ENCODE results near the gene ADAMTS12. TPM values are rescaled to one million over a fixed set of nuclear protein-coding genes. Genes with fewer than 3 reads are reported as not detected.
"Not testable (repeated sequence)": the region's sequence is repeated elsewhere in the genome, so short reads cannot be mapped to it uniquely, and the experiment has no call there.

The ADAMTS12 gene
- total RNA-seq, 2 experiments from 2014 or later = not detected

GRCh38 chr5:33934176-33934575, 42.4 kb upstream of the ADAMTS12 start:
- CTCF ChIA-PET = interaction anchor here (0.7 to 3.2 kb wide), 15 partner anchors 11 to 512 kb away, joined by 3 to 31 read pairs (median 6); partner anchors contain the start of gene ADAMTS12
- no peaks in the 10 kb centered on the region for H3K36me3 Mint-ChIP-seq (ENCODE audit: low read depth)
- POLR2A ChIA-PET = no interaction called here
- no peak overlapping the region for H3K4me3 Mint-ChIP-seq
- H3K27ac Mint-ChIP-seq = no peak overlapping the region
- DNase-seq (no peak), ATAC-seq (no peak)
- H3K27me3 Mint-ChIP-seq (ENCODE audit: low read depth) = peaks cover 40% of the 10 kb centered on the region
- H3K9me3 Mint-ChIP-seq (ENCODE audit: insufficient read depth) = no peaks in the 10 kb centered on the region
- no peaks in the 10 kb centered on the region for H3K4me1 Mint-ChIP-seq (ENCODE audit: low read depth)

- ChIA-PET CTCF (interaction anchor here (0.7 to 3.2 kb wide), 9 partner anchors 10 to 512 kb away, joined by 4 to 31 read pairs (median 6); partner anchors contain the start of gene ADAMTS12), POLR2A (no interaction called here)
- H3K27ac Mint-ChIP-seq = no peak overlapping the region
- peaks cover 37% of the 10 kb centered on the region for H3K27me3 Mint-ChIP-seq (ENCODE audit: low read depth)
- DNase-seq (no peak), ATAC-seq (no peak)
- H3K36me3 Mint-ChIP-seq (ENCODE audit: low read depth) = no peaks in the 10 kb centered on the region
- H3K4me1 Mint-ChIP-seq (ENCODE audit: low read depth) = no peaks in the 10 kb centered on the region
- H3K4me3 Mint-ChIP-seq = no peak overlapping the region
- no peaks in the 10 kb centered on the region for H3K9me3 Mint-ChIP-seq (ENCODE audit: insufficient read depth)
These were observed 42.0 kb upstream of the ADAMTS12 start for GRCh38 chr5:33933723-33934169.

GRCh38 chr5:33931136-33931535, 39.3 kb upstream of the ADAMTS12 start:
- DNase-seq = no peak
- H3K27ac Mint-ChIP-seq = no peak overlapping the region
- no peaks in the 10 kb centered on the region for H3K4me1 Mint-ChIP-seq (ENCODE audit: low read depth)
- no peak for ATAC-seq
- no peaks in the 10 kb centered on the region for H3K9me3 Mint-ChIP-seq (ENCODE audit: insufficient read depth)
- POLR2A ChIA-PET = no interaction called here
- H3K4me3 Mint-ChIP-seq = no peak overlapping the region
- CTCF ChIA-PET = interaction anchor here (1.3 kb wide), 1 partner anchor 344 kb away, joined by 3 read pairs; no protein-coding TSS in a partner anchor
- peaks cover 19% of the 10 kb centered on the region for H3K27me3 Mint-ChIP-seq (ENCODE audit: low read depth)
- no peaks in the 10 kb centered on the region for H3K36me3 Mint-ChIP-seq (ENCODE audit: low read depth)

- ChIA-PET CTCF (no interaction called here), POLR2A (no interaction called here)
- Mint-ChIP-seq H3K27me3 (ENCODE audit: low read depth) (peaks cover 9% of the 10 kb centered on the region), H3K4me3 (no peak overlapping the region), H3K27ac (no peak overlapping the region), H3K36me3 (ENCODE audit: low read depth) (no peaks in the 10 kb centered on the region), H3K9me3 (ENCODE audit: insufficient read depth) (no peaks in the 10 kb centered on the region), H3K4me1 (ENCODE audit: low read depth) (no peaks in the 10 kb centered on the region)
- ATAC-seq (no peak), DNase-seq (no peak)
These were observed 38.3 kb upstream of the ADAMTS12 start for GRCh38 chr5:33929925-33930690.

GRCh38 chr5:33928283-33928682, 36.5 kb upstream of the ADAMTS12 start:
- Mint-ChIP-seq H3K4me3 (no peak overlapping the region), H3K4me1 (ENCODE audit: low read depth) (no peaks in the 10 kb centered on the region), H3K9me3 (ENCODE audit: insufficient read depth) (no peaks in the 10 kb centered on the region), H3K36me3 (ENCODE audit: low read depth) (no peaks in the 10 kb centered on the region), H3K27ac (no peak overlapping the region), H3K27me3 (ENCODE audit: low read depth) (peaks cover 12% of the 10 kb centered on the region)
- ChIA-PET POLR2A (no interaction called here), CTCF (no interaction called here)
- no peak for DNase-seq
- no peak for ATAC-seq

- H3K27me3 Mint-ChIP-seq (ENCODE audit: low read depth) = peaks cover 10% of the 10 kb centered on the region
These were observed 35.9 kb upstream of the ADAMTS12 start for GRCh38 chr5:33927685-33928084.

GRCh38 chr5:33925278-33925677, 33.5 kb upstream of the ADAMTS12 start:
- Mint-ChIP-seq H3K4me3 (no peak overlapping the region), H3K27me3 (ENCODE audit: low read depth) (peaks cover 5% of the 10 kb centered on the region), H3K27ac (no peak overlapping the region), H3K4me1 (ENCODE audit: low read depth) (no peaks in the 10 kb centered on the region), H3K36me3 (ENCODE audit: low read depth) (no peaks in the 10 kb centered on the region), H3K9me3 (ENCODE audit: insufficient read depth) (no peaks in the 10 kb centered on the region)
- no peak for DNase-seq
- CTCF ChIA-PET = no interaction called here
- POLR2A ChIA-PET = no interaction called here
- ATAC-seq = no peak

More at GRCh38 chr5:33927685-33928084, 35.9 kb upstream of the ADAMTS12 start:
- ATAC-seq = no peak
- no peaks in the 10 kb centered on the region for H3K9me3 Mint-ChIP-seq (ENCODE audit: insufficient read depth)
- ChIA-PET CTCF (no interaction called here), POLR2A (no interaction called here)
- no peak overlapping the region for H3K4me3 Mint-ChIP-seq
- DNase-seq = no peak
- H3K4me1 Mint-ChIP-seq (ENCODE audit: low read depth) = no peaks in the 10 kb centered on the region
- H3K27ac Mint-ChIP-seq = no peak overlapping the region
- H3K36me3 Mint-ChIP-seq (ENCODE audit: low read depth) = no peaks in the 10 kb centered on the region

- ATAC-seq (no peak), DNase-seq (no peak)
- Mint-ChIP-seq H3K9me3 (ENCODE audit: insufficient read depth) (peaks cover 12% of the 10 kb centered on the region), H3K27me3 (ENCODE audit: low read depth) (peaks cover 5% of the 10 kb centered on the region), H3K4me3 (no peak overlapping the region), H3K4me1 (ENCODE audit: low read depth) (no peaks in the 10 kb centered on the region), H3K36me3 (ENCODE audit: low read depth) (no peaks in the 10 kb centered on the region), H3K27ac (no peak overlapping the region)
- CTCF ChIA-PET = interaction anchor here (0.8 to 1.4 kb wide), 3 partner anchors 10 to 14 kb away, joined by 3 read pairs; no protein-coding TSS in a partner anchor
- POLR2A ChIA-PET = no interaction called here
These were observed 29.2 kb upstream of the ADAMTS12 start for GRCh38 chr5:33921002-33921401.

- CTCF ChIA-PET, H3K4me3 Mint-ChIP-seq: not testable (repeated sequence)
These were observed 23.1 kb upstream of the ADAMTS12 start for GRCh38 chr5:33914844-33915243.

GRCh38 chr5:33906248-33906647, 14.5 kb upstream of the ADAMTS12 start:
- H3K4me3 Mint-ChIP-seq; DNase-seq; H3K4me1 Mint-ChIP-seq (ENCODE audit: low read depth); H3K36me3 Mint-ChIP-seq (ENCODE audit: low read depth); ATAC-seq; CTCF ChIA-PET; H3K27me3 Mint-ChIP-seq (ENCODE audit: low read depth); POLR2A ChIA-PET; H3K27ac Mint-ChIP-seq: not testable (repeated sequence)
- H3K9me3 Mint-ChIP-seq (ENCODE audit: insufficient read depth) = peaks cover 35% of the 10 kb centered on the region

More at GRCh38 chr5:33914844-33915243, 23.1 kb upstream of the ADAMTS12 start:
- POLR2A ChIA-PET; ATAC-seq; H3K27ac Mint-ChIP-seq; DNase-seq; H3K27me3 Mint-ChIP-seq (ENCODE audit: low read depth); H3K4me1 Mint-ChIP-seq (ENCODE audit: low read depth); H3K36me3 Mint-ChIP-seq (ENCODE audit: low read depth): not testable (repeated sequence)
- H3K9me3 Mint-ChIP-seq (ENCODE audit: insufficient read depth) = peaks cover 13% of the 10 kb centered on the region

- Mint-ChIP-seq H3K27ac (no peak overlapping the region), H3K4me1 (ENCODE audit: low read depth) (no peaks in the 10 kb centered on the region), H3K9me3 (ENCODE audit: insufficient read depth) (peaks cover 35% of the 10 kb centered on the region), H3K36me3 (ENCODE audit: low read depth) (peaks cover 4% of the 10 kb centered on the region), H3K4me3 (no peak overlapping the region), H3K27me3 (ENCODE audit: low read depth) (peaks cover 5% of the 10 kb centered on the region)
- ChIA-PET CTCF (no interaction called here), POLR2A (no interaction called here)
- DNase-seq (no peak), ATAC-seq (no peak)
These were observed 13.6 kb upstream of the ADAMTS12 start for GRCh38 chr5:33905381-33905780.

GRCh38 chr5:33903118-33903517, 11.3 kb upstream of the ADAMTS12 start:
- DNase-seq (no peak), ATAC-seq (no peak)
- no peak overlapping the region for H3K27ac Mint-ChIP-seq
- peaks cover 26% of the 10 kb centered on the region for H3K9me3 Mint-ChIP-seq (ENCODE audit: insufficient read depth)
- CTCF ChIA-PET = no interaction called here
- peaks cover 4% of the 10 kb centered on the region for H3K36me3 Mint-ChIP-seq (ENCODE audit: low read depth)
- H3K4me1 Mint-ChIP-seq (ENCODE audit: low read depth) = no peaks in the 10 kb centered on the region
- H3K27me3 Mint-ChIP-seq (ENCODE audit: low read depth) = peaks cover 5% of the 10 kb centered on the region
- POLR2A ChIA-PET = no interaction called here
- no peak overlapping the region for H3K4me3 Mint-ChIP-seq
